GM18870 (cell line): ENCODE measurements around the gene SUGP1.
"Not testable (repeated sequence)": the region's sequence is repeated elsewhere in the genome, so short reads cannot be mapped to it uniquely, and the experiment has no call there.

Source experiments
- ATAC-seq: cut with Tn5 transposase; IDR thresholded peaks from one replicate; pipeline ENCODE4 v1.9.1; 2021; ENCODE audit warnings: moderate library complexity; ENCODE audit not compliant: unreplicated experiment

SUGP1 gene

GRCh38 chr19:19268453-19269385 is 51.6 kb downstream of the SUGP1 start:
- no peak for ATAC-seq

- no peak for ATAC-seq
These were observed 53.0 kb downstream of the SUGP1 start for GRCh38 chr19:19267305-19267704.

GRCh38 chr19:19263886-19264487 is 56.3 kb downstream of the SUGP1 start:
- no peak for ATAC-seq

GRCh38 chr19:19262190-19263057 is 57.9 kb downstream of the SUGP1 start:
- ATAC-seq, result no peak

GRCh38 chr19:19261350-19262189 is 58.7 kb downstream of the SUGP1 start:
- no peak for ATAC-seq

- no peak for ATAC-seq
These were observed 59.7 kb downstream of the SUGP1 start for GRCh38 chr19:19260417-19261214.

GRCh38 chr19:19259741-19260140 is 60.6 kb downstream of the SUGP1 start:
- no peak for ATAC-seq

- no peak for ATAC-seq
These were observed 61.5 kb downstream of the SUGP1 start for GRCh38 chr19:19258589-19259338.

GRCh38 chr19:19257836-19258588 is 62.3 kb downstream of the SUGP1 start:
- no peak for ATAC-seq

- no peak for ATAC-seq
These were observed 63.2 kb downstream of the SUGP1 start for GRCh38 chr19:19257137-19257536.

GRCh38 chr19:19256072-19256969 is 64.0 kb downstream of the SUGP1 start:
- no peak for ATAC-seq

- ATAC-seq, result not testable (repeated sequence)
These were observed 66.9 kb downstream of the SUGP1 start for GRCh38 chr19:19253409-19253808.

- ATAC-seq, result no peak
These were observed 70.0 kb downstream of the SUGP1 start for GRCh38 chr19:19250196-19250801.

GRCh38 chr19:19240476-19240875 is 79.8 kb downstream of the SUGP1 start:
- ATAC-seq, result no peak

- ATAC-seq, result no peak
These were observed 80.6 kb downstream of the SUGP1 start for GRCh38 chr19:19239675-19240074.

GRCh38 chr19:19238126-19238894 is 82.0 kb downstream of the SUGP1 start:
- ATAC-seq, result no peak
